H1 (cell line): ENCODE results near the gene KCNAB2. TPM values are rescaled to one million over a fixed set of nuclear protein-coding genes. Genes with fewer than 3 reads are reported as not detected.

Experiments
- CTCF ChIA-PET: fragments of 300-600 bp; sonication (Branson Sonifier 250); formaldehyde crosslinking; loops from one replicate; lab custom pipeline; 2021; ENCODE audit not compliant: partially characterized antibody; lab: Charles Lee
- POLR2A ChIA-PET: fragments of 300-600 bp; sonication (Branson Sonifier 250); formaldehyde crosslinking; loops from one replicate; lab custom pipeline; 2021; ENCODE audit warnings: inconsistent platforms; ENCODE audit not compliant: partially characterized antibody; lab: Charles Lee
- DNase-seq, 2 experiments: peaks; one replicate each; pipeline versions ENCODE4 v3.0.0 to v3.0.0-alpha.2; 2010 to 2022; ENCODE audit warnings: low spot score in 2 of 2, low read depth in 1 of 2, mixed read lengths in 1 of 2
- FAIRE-seq: peaks from 2 replicates; lab custom pipeline; 2011; peaks lifted over from hg19 to GRCh38; lab: Jason Lieb, UNC
- H2AFZ ChIP-seq: 2 replicates; pipeline ENCODE4 v1.8.1; 2012; ENCODE audit warnings: low read length, inconsistent platforms
- H2AK5ac ChIP-seq: 2 replicates; pipeline ENCODE4 v1.6.1; 2013; ENCODE audit warnings: low read depth, low read length
- H2BK120ac ChIP-seq: replicated peaks from 2 replicates; pipeline ENCODE3; 2013; ENCODE audit warnings: low read depth, low read length, inconsistent platforms
- H2BK12ac ChIP-seq: 2 replicates; pipeline ENCODE4 v1.6.1; 2013; ENCODE audit warnings: low read depth, low read length
- H2BK15ac ChIP-seq: 2 replicates; pipeline ENCODE4 v1.6.1; 2013; ENCODE audit warnings: low read length
- H2BK20ac ChIP-seq: 2 replicates; pipeline ENCODE4 v1.6.1; 2013; ENCODE audit warnings: low read length
- H2BK5ac ChIP-seq: 2 replicates; pipeline ENCODE4 v1.6.1; 2013; ENCODE audit warnings: low read depth, low read length
- H3K14ac ChIP-seq: 2 replicates; pipeline ENCODE4 v1.6.1; 2013; ENCODE audit warnings: inconsistent platforms; ENCODE audit not compliant: insufficient read length
- H3K18ac ChIP-seq: 2 replicates; pipeline ENCODE4 v1.6.1; 2013; ENCODE audit warnings: low read length; ENCODE audit errors: extremely low read depth
- H3K23ac ChIP-seq: 2 replicates; pipeline ENCODE4 v1.6.1; 2013; ENCODE audit warnings: inconsistent platforms; ENCODE audit not compliant: insufficient read length
- H3K23me2 ChIP-seq: 2 replicates; pipeline ENCODE4 v1.6.1; 2013; ENCODE audit warnings: low read depth, low read length
- H3K27ac ChIP-seq: 2 replicates; pipeline ENCODE4 v1.6.1; 2011; ENCODE audit warnings: low read depth, low read length, inconsistent platforms
- H3K27me3 ChIP-seq, 4 experiments: replicated peaks in 1 of 4; 1 replicate in 1 of 4; 2 replicates in 3 of 4; pipeline versions ENCODE4 v1.6.1 to v1.8.1; 2011 to 2013; ENCODE audit warnings: low read length in 3 of 4, mild to moderate bottlenecking in 3 of 4, inconsistent platforms in 2 of 4, mixed read lengths in 2 of 4, moderate library complexity in 1 of 4; ENCODE audit not compliant: control insufficient read depth in 3 of 4, insufficient read depth in 3 of 4; ENCODE audit errors: extremely low read depth in 1 of 4
- H3K36me3 ChIP-seq, 4 experiments: 2 replicates each; pipeline versions ENCODE4 v1.6.1 to v1.8.1; 2011 to 2013; ENCODE audit warnings: mild to moderate bottlenecking in 4 of 4, low read length in 3 of 4, moderate library complexity in 2 of 4, control low read depth in 1 of 4, inconsistent platforms in 1 of 4; ENCODE audit not compliant: insufficient read depth in 4 of 4, control insufficient read depth in 2 of 4
- H3K4ac ChIP-seq: replicated peaks from 2 replicates; pipeline ENCODE3; 2013; ENCODE audit warnings: low read length, low read depth, mixed read lengths, inconsistent platforms; ENCODE audit not compliant: insufficient read length
- H3K4me1 ChIP-seq, 4 experiments: replicated peaks in 1 of 4; 1 replicate in 1 of 4; 2 replicates in 3 of 4; pipeline versions ENCODE4 v1.6.1 to v1.8.1; 2011 to 2013; ENCODE audit warnings: low read length in 3 of 4, inconsistent platforms in 2 of 4, mixed read lengths in 1 of 4; ENCODE audit not compliant: insufficient read depth in 4 of 4, control insufficient read depth in 3 of 4
- H3K4me2 ChIP-seq, 2 experiments: 2 replicates each; pipeline versions ENCODE4 v1.6.1 to v1.8.1; 2011 to 2013; ENCODE audit warnings: low read depth in 2 of 2, low read length in 2 of 2, control low read depth in 1 of 2, inconsistent platforms in 1 of 2, mild to moderate bottlenecking in 1 of 2; ENCODE audit not compliant: insufficient read depth in 1 of 2
- H3K4me3 ChIP-seq, 4 experiments: fragments of 200-600, 300-600 bp in 1 of 4; sonication (generic), shearing (Covaris generic), sonication (Bioruptor Twin) in 1 of 4; 2 replicates each; pipeline versions ENCODE4 v1.5.1 to v1.8.1; 2011 to 2016; ENCODE audit warnings: low read length in 4 of 4, low read depth in 3 of 4, control low read depth in 2 of 4, inconsistent platforms in 2 of 4, mild to moderate bottlenecking in 2 of 4, mixed read lengths in 1 of 4, moderate library complexity in 1 of 4; ENCODE audit not compliant: insufficient read depth in 2 of 4; ENCODE audit errors: extremely low read depth in 1 of 4
- H3K56ac ChIP-seq: replicated peaks from 2 replicates; pipeline ENCODE3; 2013; ENCODE audit warnings: low read depth, mild to moderate bottlenecking, mixed read lengths, low read length, inconsistent platforms; ENCODE audit not compliant: insufficient read length
- H3K79me1 ChIP-seq: 2 replicates; pipeline ENCODE4 v1.6.1; 2013; ENCODE audit warnings: low read depth, low read length, control low read depth
- H3K79me2 ChIP-seq, 2 experiments: 2 replicates each; pipeline versions ENCODE4 v1.6.1 to v1.8.1; 2012 to 2013; ENCODE audit warnings: low read length in 2 of 2, mild to moderate bottlenecking in 2 of 2, inconsistent platforms in 1 of 2; ENCODE audit not compliant: insufficient read depth in 2 of 2, control insufficient read depth in 1 of 2
- H3K9ac ChIP-seq, 4 experiments: replicated peaks in 1 of 4; 1 replicate in 1 of 4; 2 replicates in 3 of 4; pipeline versions ENCODE4 v1.6.1 to v1.8.1; 2011 to 2013; ENCODE audit warnings: low read depth in 3 of 4, low read length in 3 of 4, control low read depth in 2 of 4, mild to moderate bottlenecking in 2 of 4, moderate library complexity in 2 of 4, inconsistent platforms in 1 of 4; ENCODE audit errors: extremely low read depth in 1 of 4
- H3K9me3 ChIP-seq, 2 experiments: 2 replicates each; pipeline versions ENCODE4 v1.6.1 to v1.8.1; 2012 to 2013; ENCODE audit warnings: mild to moderate bottlenecking in 2 of 2, moderate library complexity in 2 of 2, control low read depth in 1 of 2, inconsistent platforms in 1 of 2, low read depth in 1 of 2, low read length in 1 of 2, mixed read lengths in 1 of 2; ENCODE audit not compliant: insufficient read depth in 2 of 2
- H4K20me1 ChIP-seq, 2 experiments: replicated peaks in 1 of 2; 2 replicates each; pipeline versions ENCODE3 to v1.8.1; 2011 to 2013; ENCODE audit warnings: inconsistent platforms in 2 of 2, low read length in 2 of 2, mild to moderate bottlenecking in 1 of 2; ENCODE audit not compliant: insufficient read depth in 2 of 2, control insufficient read depth in 1 of 2
- H4K5ac ChIP-seq: 2 replicates; pipeline ENCODE4 v1.6.1; 2013; ENCODE audit warnings: low read length, low read depth, mixed read lengths, inconsistent platforms; ENCODE audit not compliant: insufficient read length
- H4K8ac ChIP-seq: 2 replicates; pipeline ENCODE4 v1.8.0; 2013; ENCODE audit warnings: mild to moderate bottlenecking, moderate library complexity, low read length, inconsistent platforms; ENCODE audit not compliant: insufficient read depth; ENCODE audit errors: extremely low read depth
- H4K91ac ChIP-seq: replicated peaks from 2 replicates; pipeline ENCODE3; 2013; ENCODE audit warnings: low read length, mixed read lengths, inconsistent platforms; ENCODE audit not compliant: insufficient read length
- BACH1 ChIP-seq: IDR thresholded peaks from 2 replicates; pipeline ENCODE4 v1.6.1; 2012; ENCODE audit warnings: low read length, improper control_type of control experiment
- CBX5 ChIP-seq: fragments of 300-800, 300-1000 bp; sonication (generic); IDR thresholded peaks from 2 replicates; pipeline ENCODE4 v1.7.1; 2016; ENCODE audit warnings: antibody characterized with exemption, low read length, low read depth
- CEBPB ChIP-seq: IDR thresholded peaks from 2 replicates; pipeline ENCODE4 v1.6.1; 2012; ENCODE audit warnings: low read depth, low read length
- CTCF ChIP-seq, 3 experiments: IDR thresholded peaks; 1 replicate in 2 of 3; 2 replicates in 1 of 3; pipeline versions ENCODE4 v1.5.1 to v1.6.1; 2011; ENCODE audit warnings: low read length in 3 of 3, mild to moderate bottlenecking in 3 of 3, inconsistent platforms in 2 of 3, low read depth in 1 of 3, moderate library complexity in 1 of 3; ENCODE audit not compliant: insufficient read depth in 1 of 3; ENCODE audit errors: control extremely low read depth in 1 of 3
- NRF1 ChIP-seq: IDR thresholded peaks from 2 replicates; pipeline ENCODE4 v1.6.1; 2011; ENCODE audit warnings: mild to moderate bottlenecking, low read depth, low read length, improper control_type of control experiment
- RAD21 ChIP-seq, 2 experiments: IDR thresholded peaks in 1 of 2; conservative IDR thresholded peaks in 1 of 2; 2 replicates each; pipeline ENCODE4 v1.6.1; 2011; ENCODE audit warnings: low read depth in 2 of 2, low read length in 2 of 2, improper control_type of control experiment in 1 of 2, inconsistent platforms in 1 of 2, mild to moderate bottlenecking in 1 of 2, moderate library complexity in 1 of 2
- RBBP5 ChIP-seq: IDR thresholded peaks from 2 replicates; pipeline ENCODE4 v1.7.1; 2012; ENCODE audit warnings: low read depth, mild to moderate bottlenecking, inconsistent platforms, low read length, moderate library complexity, borderline replicate concordance
- SIN3A ChIP-seq, 2 experiments: IDR thresholded peaks in 1 of 2; conservative IDR thresholded peaks in 1 of 2; 2 replicates each; pipeline ENCODE4 v1.6.1; 2011 to 2012; ENCODE audit warnings: low read length in 2 of 2, improper control_type of control experiment in 1 of 2, low read depth in 1 of 2, mild to moderate bottlenecking in 1 of 2
- TEAD4 ChIP-seq: IDR thresholded peaks from 2 replicates; pipeline ENCODE4 v1.6.1; 2012; ENCODE audit warnings: low read depth, low read length, inconsistent platforms, mixed read lengths
- USF2 ChIP-seq: IDR thresholded peaks from 2 replicates; pipeline ENCODE4 v1.6.1; 2011; ENCODE audit warnings: low read length, improper control_type of control experiment
- WGBS, 2 experiments: shearing (Covaris generic) in 1 of 2; methylation state at CpG; one replicate each; pipeline versions ENCODE4 v1.1.6 to v1.1.7; 2013 to 2015; ENCODE audit warnings: low lambda C conversion rate in 2 of 2, mixed read lengths in 2 of 2, inconsistent platforms in 1 of 2, low coverage in 1 of 2, missing lambda C conversion rate in 1 of 2; ENCODE audit not compliant: insufficient replicate concordance in 2 of 2, insufficient coverage in 1 of 2, insufficient read length in 1 of 2; ENCODE audit errors: extremely low coverage in 1 of 2, missing lambda C conversion rate in 1 of 2; 5-methylcytosine and 5-hydroxymethylcytosine counted together
- polyA plus RNA-seq, 7 experiments: library from polyadenylated mRNA; depleted of rRNA in 3 of 7; stranded (reverse) in 5 of 7; unstranded in 2 of 7; fragments of >200 nt in 5 of 7; fragments of 200-250 nt in 2 of 7; gene quantifications; 1 replicate in 5 of 7; 2 replicates in 1 of 7; 4 replicates in 1 of 7; pipeline versions ENCODE4 v1.2.1 to v1.2.3, GENCODE V29; 2011 to 2013; ENCODE audit warnings: missing spikeins in 2 of 7, mixed read lengths in 2 of 7
- total RNA-seq: library from RNA; stranded (reverse); fragmentation: NEBNext Ultra II Directional; extraction: Animal tissue kit (Norgen Biotek cat#: 25700); gene quantifications from 2 replicates; pipeline ENCODE4 v1.2.1, GENCODE V29; 2021

KCNAB2 gene
- total and polyA plus RNA-seq, 2 of the 8 experiments (the other 6 are each of a cell fraction or from before 2014, with no cell fraction given): 4.5 to 7.0 TPM

GRCh38 chr1:6097117-6097595, 51.5 kb downstream of the KCNAB2 start:
- H2BK20ac ChIP-seq: no peak overlapping the region
- H3K14ac ChIP-seq: no peak overlapping the region
- no peak overlapping the region for H3K4me3 ChIP-seq
- no peaks in the 10 kb centered on the region; the same call in 1 of the 2 replicates for H3K23me2 ChIP-seq
- FAIRE-seq (no peak), DNase-seq (no peak)
- no peak overlapping the region for H2AFZ ChIP-seq
- no peaks in the 10 kb centered on the region for H3K79me2 ChIP-seq
- no peak overlapping the region for H2BK15ac ChIP-seq
- POLR2A ChIA-PET: no interaction called here
- H3K4me1 ChIP-seq: no peaks in the 10 kb centered on the region; a peak in 1 of 7 replicates
- H2BK12ac ChIP-seq: no peak overlapping the region
- no peak overlapping the region for H3K9ac ChIP-seq
- no peak overlapping the region for H3K18ac ChIP-seq
- no peak overlapping the region for H2BK120ac ChIP-seq
- no peak overlapping the region for H3K23ac ChIP-seq
- H3K36me3 ChIP-seq: no peaks in the 10 kb centered on the region
- no peak overlapping the region for H3K56ac ChIP-seq
- H3K27ac ChIP-seq: no peak overlapping the region
- CTCF ChIA-PET: interaction anchor here (0.6 to 1.9 kb wide), 9 partner anchors 14 to 107 kb away, joined by 3 to 14 read pairs (median 4); no protein-coding TSS in a partner anchor
- no peaks in the 10 kb centered on the region for H4K20me1 ChIP-seq
- H3K4ac ChIP-seq: no peak overlapping the region
- no peak overlapping the region for H3K4me2 ChIP-seq
- no peak overlapping the region for H2BK5ac ChIP-seq
- H3K9me3 ChIP-seq: no peaks in the 10 kb centered on the region
- H4K8ac ChIP-seq: no peak overlapping the region
- WGBS, 2 experiments: 86% methylated on average over 12 of the region's 15 CpGs; no CpG with 5 or more reads in 1 of the 2 experiments
- no peaks in the 10 kb centered on the region for H3K27me3 ChIP-seq
- H4K91ac ChIP-seq: no peak overlapping the region
- H2AK5ac ChIP-seq: no peak overlapping the region
- no peaks in the 10 kb centered on the region for H3K79me1 ChIP-seq
- no peak overlapping the region for H4K5ac ChIP-seq
- TF ChIP-seq CBX5 (no peak), NRF1 (no peak), BACH1 (no peak), RAD21 (IDR thresholded peaks at IDR 0.05 in 1 of 2, conservative IDR thresholded peaks at IDR 0.05 in 1 of 2; ENCODE audit: low read depth in 2 of 2, low read length in 2 of 2) (no peak), CTCF (IDR thresholded peaks at IDR 0.05; ENCODE audit: control extremely low read depth in 1 of 3, insufficient read depth in 1 of 3, low read depth in 1 of 3, low read length in 3 of 3) (no peak), RBBP5 (no peak), USF2 (no peak), CEBPB (no peak), TEAD4 (no peak), SIN3A (conservative IDR thresholded peaks at IDR 0.05 in 1 of 2, IDR thresholded peaks at IDR 0.05 in 1 of 2; ENCODE audit: low read depth in 1 of 2, low read length in 2 of 2) (no peak)
